ENCODE data around the gene BLVRA.

Gene BLVRA

GRCh38 chr7:43855176-43855575 lies 96.7 kb downstream of the BLVRA start:
- no peak for DNase-seq (ENCODE audit: low read depth in 1 of 2, low spot score in 1 of 2)

- DNase-seq (ENCODE audit: low read depth in 1 of 2, low spot score in 1 of 2): no peak
These were observed 97.8 kb downstream of the BLVRA start for GRCh38 chr7:43856316-43856715.

Data from stimulated activated CD4-positive, alpha-beta T cell treated with anti-CD3 and anti-CD28 coated beads, Interleukin-15, amount 100 ng/mL, for 1 hour (primary cell).